ENCODE data around the gene CASR.

DNA sequence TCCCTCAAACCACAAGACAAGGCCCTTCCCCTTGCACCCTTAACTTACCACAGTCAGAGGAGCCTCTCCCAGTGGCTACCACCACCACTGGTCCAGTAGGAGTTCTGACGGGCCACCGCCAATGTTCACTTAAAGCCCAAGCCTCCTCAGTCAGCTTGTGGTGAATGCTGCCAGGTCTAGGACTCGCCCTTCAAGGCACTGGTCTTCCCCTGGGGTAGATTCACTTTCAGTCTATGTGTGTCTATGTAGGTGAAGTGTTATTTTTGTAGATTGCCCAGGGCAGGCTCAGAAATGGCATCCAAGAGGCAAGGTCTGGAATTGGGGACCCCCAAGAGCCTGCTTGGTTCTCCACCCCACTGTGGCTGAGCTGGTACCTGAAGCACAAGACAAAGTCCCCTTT is 15.4 kb upstream of the CASR start:
- no peak for TF ChIP-seq KLF1 (tag by site-specific recombination; IDR thresholded peaks at IDR 0.05)
- TF ChIP-seq, protein P1, sequence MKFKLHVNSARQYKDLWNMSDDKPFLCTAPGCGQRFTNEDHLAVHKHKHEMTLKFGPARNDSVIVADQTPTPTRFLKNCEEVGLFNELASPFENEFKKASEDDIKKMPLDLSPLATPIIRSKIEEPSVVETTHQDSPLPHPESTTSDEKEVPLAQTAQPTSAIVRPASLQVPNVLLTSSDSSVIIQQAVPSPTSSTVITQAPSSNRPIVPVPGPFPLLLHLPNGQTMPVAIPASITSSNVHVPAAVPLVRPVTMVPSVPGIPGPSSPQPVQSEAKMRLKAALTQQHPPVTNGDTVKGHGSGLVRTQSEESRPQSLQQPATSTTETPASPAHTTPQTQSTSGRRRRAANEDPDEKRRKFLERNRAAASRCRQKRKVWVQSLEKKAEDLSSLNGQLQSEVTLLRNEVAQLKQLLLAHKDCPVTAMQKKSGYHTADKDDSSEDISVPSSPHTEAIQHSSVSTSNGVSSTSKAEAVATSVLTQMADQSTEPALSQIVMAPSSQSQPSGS (tag by site-specific recombination; IDR thresholded peaks at IDR 0.05; ENCODE audit: low read depth), result no peak
- no peak for TF ChIP-seq ZNF529 (tag by site-specific recombination; IDR thresholded peaks at IDR 0.05; ENCODE audit: insufficient replicate concordance)
- no peak for TF ChIP-seq SALL2 (tag by site-specific recombination; IDR thresholded peaks at IDR 0.05; ENCODE audit: borderline replicate concordance)
- TF ChIP-seq, protein P2, sequence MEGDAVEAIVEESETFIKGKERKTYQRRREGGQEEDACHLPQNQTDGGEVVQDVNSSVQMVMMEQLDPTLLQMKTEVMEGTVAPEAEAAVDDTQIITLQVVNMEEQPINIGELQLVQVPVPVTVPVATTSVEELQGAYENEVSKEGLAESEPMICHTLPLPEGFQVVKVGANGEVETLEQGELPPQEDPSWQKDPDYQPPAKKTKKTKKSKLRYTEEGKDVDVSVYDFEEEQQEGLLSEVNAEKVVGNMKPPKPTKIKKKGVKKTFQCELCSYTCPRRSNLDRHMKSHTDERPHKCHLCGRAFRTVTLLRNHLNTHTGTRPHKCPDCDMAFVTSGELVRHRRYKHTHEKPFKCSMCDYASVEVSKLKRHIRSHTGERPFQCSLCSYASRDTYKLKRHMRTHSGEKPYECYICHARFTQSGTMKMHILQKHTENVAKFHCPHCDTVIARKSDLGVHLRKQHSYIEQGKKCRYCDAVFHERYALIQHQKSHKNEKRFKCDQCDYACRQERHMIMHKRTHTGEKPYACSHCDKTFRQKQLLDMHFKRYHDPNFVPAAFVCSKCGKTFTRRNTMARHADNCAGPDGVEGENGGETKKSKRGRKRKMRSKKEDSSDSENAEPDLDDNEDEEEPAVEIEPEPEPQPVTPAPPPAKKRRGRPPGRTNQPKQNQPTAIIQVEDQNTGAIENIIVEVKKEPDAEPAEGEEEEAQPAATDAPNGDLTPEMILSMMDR (tag by site-specific recombination; IDR thresholded peaks at IDR 0.05), result no peak
- no peak for TF ChIP-seq ZNF174 (tag by site-specific recombination; IDR thresholded peaks at IDR 0.05)
- no peak for TF ChIP-seq ZNF549 (tag by site-specific recombination; IDR thresholded peaks at IDR 0.05)
- TF ChIP-seq ZNF274 (IDR thresholded peaks at IDR 0.05; ENCODE audit: low read length), result no peak
- TF ChIP-seq ZNF274 (tag by site-specific recombination; IDR thresholded peaks at IDR 0.05; ENCODE audit: borderline replicate concordance), result no peak
- TF ChIP-seq ZNF221 (tag by site-specific recombination; IDR thresholded peaks at IDR 0.05; ENCODE audit: borderline replicate concordance), result no peak
- no peak for TF ChIP-seq ZNF2 (tag by site-specific recombination; IDR thresholded peaks at IDR 0.05)
- TF ChIP-seq ZNF558 (tag by site-specific recombination; IDR thresholded peaks at IDR 0.05), result no peak
